Cardiac fibroblast (primary cell): Measurements from ENCODE around the gene ROBO1.

Experiments used
- DNase-seq, 2 donors: peaks; one replicate each; pipeline versions ENCODE4 v3.0.0 to v3.0.0-alpha.2; 2010; ENCODE audit warnings: low read depth in 2 of 2
- H3K4me3 ChIP-seq, 2 donors: replicated peaks in 1 of 2; 1 replicate in 1 of 2; 2 replicates in 1 of 2; pipeline ENCODE4 v1.5.1; 2011; ENCODE audit warnings: low read depth in 2 of 2, low read length in 2 of 2, mild to moderate bottlenecking in 2 of 2, moderate library complexity in 1 of 2
- CTCF ChIP-seq: IDR thresholded peaks from one replicate; pipeline ENCODE4 v1.5.1; 2011; ENCODE audit warnings: low read depth, mild to moderate bottlenecking, low read length, inconsistent platforms

Gene ROBO1

GRCh38 chr3:79684041-79684440 lies 83.8 kb downstream of the ROBO1 start:
- no peak for DNase-seq
- TF ChIP-seq CTCF = no peak

GRCh38 chr3:79672731-79673130 lies 95.1 kb downstream of the ROBO1 start:
- DNase-seq = no peak
- no peak overlapping the region for H3K4me3 ChIP-seq
- no peak for TF ChIP-seq CTCF

More at GRCh38 chr3:79684041-79684440, 83.8 kb downstream of the ROBO1 start:
- no peak overlapping the region for H3K4me3 ChIP-seq

- DNase-seq = no peak
- TF ChIP-seq CTCF = no peak
- H3K4me3 ChIP-seq = no peak overlapping the region
Observed at GRCh38 chr3:79672075-79672474, 95.7 kb downstream of the ROBO1 start.

DNA sequence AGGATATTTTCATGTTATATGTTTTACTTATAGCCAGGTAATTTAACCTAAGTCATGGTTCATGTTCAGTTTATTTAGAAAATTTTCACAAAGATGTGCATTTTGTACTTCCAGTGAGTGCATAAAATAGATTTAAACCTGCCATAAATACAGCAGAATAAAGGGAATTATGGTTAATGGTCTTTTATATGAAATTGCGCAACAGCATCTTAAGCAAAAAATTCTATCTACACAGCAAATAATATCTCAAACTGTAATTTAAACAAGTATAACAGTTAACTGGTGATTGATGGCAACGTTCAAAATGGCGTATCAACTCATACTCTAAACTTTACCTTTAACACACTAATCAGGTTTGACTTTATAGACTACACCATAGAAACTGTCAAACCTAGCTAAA lies 97.6 kb downstream of the ROBO1 start:
- DNase-seq = no peak
- no peak overlapping the region for H3K4me3 ChIP-seq
- no peak for TF ChIP-seq CTCF

DNA sequence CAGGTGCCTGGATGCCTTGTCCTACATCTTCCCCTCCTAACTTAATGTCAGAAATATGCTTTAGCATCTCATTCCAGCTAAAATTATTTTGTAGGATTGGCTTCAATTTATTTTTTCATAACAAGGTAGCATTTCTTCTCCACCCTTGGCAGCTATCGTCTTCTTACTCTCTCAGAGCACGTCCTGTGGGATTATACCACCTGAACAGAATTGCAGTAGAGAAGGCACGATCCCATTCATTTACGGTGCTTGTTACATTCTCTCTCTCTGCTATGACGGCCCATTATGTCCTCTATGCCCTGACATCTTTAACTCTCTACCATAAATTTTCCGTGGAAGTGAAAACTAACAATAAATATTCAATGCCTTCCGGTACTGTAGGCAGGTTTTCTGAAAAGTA lies 103.3 kb downstream of the ROBO1 start:
- no peak overlapping the region for H3K4me3 ChIP-seq
- no peak for TF ChIP-seq CTCF
- no peak for DNase-seq

DNA sequence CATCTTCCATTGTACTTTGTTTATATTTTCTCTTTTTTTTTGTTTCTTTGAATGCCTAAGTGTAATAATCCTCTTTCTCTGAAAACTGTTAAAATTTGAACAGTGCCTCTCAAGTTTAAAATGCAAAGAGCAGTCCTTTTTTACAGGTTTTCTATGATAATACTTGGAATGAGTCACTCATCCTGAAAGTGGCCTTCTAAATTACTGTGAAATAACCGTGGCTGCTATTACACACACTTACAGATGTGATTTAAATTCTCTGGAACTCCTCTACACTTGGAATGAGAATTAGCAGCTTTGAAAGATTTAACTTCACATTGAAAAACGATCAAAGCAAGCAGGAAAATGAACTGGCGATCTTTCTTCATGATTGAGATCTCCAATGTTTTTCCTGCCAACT lies 105.9 kb downstream of the ROBO1 start:
- TF ChIP-seq CTCF = no peak
- H3K4me3 ChIP-seq = no peak overlapping the region
- no peak for DNase-seq

GRCh38 chr3:79657076-79657475 lies 110.7 kb downstream of the ROBO1 start:
- no peak for DNase-seq
- no peak for TF ChIP-seq CTCF
- H3K4me3 ChIP-seq = no peak overlapping the region
